SHP77 (cell line): ENCODE measurements around the gene APOBEC3A.
"Not testable (repeated sequence)": the region's sequence is repeated elsewhere in the genome, so short reads cannot be mapped to it uniquely, and the experiment has no call there.

ENCODE experiments used
- DNase-seq, 2 experiments: peaks; one replicate each; lab custom pipeline; 2025; lab: John Stamatoyannopoulos, UW

The APOBEC3A gene

DNA sequence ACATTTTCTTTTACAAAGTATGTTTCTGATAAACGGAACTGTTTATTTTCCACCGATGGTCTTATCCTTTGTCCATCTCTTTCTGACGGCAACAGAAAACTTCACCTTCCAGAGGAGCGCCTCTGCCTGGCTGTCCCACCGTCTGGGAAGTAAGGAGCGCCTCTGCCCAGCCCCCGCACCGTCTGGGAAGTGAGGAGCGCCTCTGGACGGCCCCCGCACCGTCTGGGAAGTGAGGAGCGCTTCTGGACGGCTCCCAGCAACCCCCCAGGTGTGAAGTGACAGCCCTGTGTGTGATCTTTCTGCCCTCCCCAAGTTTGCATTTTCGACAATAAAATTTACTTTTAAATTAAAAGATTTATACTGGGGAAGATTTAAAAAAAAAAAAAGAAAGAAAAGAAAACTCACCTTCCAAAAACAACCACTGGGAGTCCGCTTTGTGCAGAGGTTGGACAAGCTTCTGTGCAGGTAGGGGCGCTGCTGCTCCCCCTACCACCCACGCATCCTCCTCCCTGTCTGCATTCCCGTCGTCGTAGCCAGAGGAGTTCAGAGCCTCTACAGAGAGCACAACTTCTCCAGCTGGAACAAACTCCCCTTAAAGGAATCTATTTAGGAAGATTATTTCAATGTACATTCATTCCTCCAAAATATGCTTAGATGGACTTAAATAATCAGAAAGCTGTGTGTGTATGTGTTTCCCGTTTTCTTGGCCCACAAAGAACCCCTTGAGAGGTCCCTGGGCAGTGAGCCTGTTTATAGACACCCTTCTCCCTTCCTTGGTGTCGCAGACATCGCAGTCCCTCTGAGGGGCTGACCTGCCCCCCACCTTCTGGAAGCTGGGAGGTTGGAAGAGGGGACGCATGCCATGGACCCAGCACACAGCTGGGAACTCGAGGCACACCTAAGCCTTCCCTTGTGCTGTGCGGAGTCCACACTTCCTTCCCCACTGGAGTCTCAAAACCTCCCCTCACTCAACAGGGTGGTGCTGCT is 23.9 kb downstream of the APOBEC3A start:
- peak; percentile 19 to 52 for DNase-seq

DNA sequence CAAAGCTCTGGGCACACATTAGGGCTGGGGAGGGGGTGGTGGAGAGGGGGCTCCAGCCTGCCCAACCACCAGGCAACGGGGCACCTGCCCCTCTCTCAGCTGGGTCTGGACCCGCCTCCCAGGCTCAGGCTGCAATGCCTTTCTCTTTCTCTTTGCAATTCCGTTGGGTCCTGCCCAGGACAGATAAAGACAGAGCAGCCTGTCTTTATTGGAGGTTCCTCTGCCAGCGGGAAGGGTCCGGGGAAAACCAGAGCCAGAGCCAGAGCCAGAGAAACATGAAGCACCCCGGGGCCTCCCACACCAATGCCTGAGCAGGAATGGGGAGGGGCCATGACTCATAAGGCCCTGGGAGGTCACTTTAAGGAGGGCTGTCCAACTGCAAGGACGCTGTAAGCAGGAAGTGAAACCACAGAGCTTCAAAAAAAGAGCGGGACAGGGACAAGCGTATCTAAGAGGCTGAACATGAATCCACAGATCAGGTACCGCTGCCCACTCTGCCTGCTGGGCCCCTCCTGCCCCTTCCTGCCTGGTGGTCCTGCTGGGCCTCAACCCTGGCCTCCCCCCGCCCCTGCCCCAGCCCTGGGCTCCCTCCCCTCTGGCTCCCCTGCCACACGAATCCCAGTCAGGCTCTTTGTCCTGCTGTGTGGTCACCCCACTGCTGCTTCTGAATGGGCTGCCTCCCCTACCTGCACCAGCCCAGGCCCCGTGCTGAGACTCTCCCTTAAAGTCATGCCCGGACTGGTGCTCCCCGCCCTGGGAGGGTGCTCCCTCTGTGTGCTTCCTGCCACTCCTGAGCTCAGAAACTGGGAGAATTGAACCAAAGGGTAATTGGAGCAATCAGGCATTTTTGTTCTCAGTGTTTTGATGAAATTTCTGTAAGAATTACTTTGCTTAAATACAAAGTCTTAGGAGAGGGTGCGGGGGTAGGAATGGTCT is 24.9 kb downstream of the APOBEC3A start, which contains the start of gene APOBEC3B:
APOBEC3B (plus strand) TSS at position 356 of the 936 bp plus-strand sequence; CDS start at position 463, 107 bp downstream.
- DNase-seq, result peak; percentile 35 to 68

DNA sequence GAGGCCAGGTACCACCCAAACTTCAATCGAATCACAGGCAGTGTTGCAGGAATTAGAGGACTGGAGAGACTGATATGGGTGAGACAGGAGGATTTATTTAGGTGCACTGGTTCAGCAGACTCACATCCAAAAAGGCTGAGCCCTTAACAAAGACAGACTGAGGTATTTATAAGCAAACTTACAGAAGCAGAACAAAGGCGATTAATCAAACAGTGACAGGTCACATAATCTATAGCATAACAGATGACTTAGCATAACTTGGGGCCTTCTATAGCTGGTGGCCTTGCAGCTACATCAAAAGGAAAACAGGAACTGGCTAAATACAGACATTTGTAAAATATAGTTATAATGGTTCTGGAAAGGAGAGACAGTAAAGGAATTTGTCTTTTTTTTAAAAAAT is 26.8 kb downstream of the APOBEC3A start:
- no peak for DNase-seq

DNA sequence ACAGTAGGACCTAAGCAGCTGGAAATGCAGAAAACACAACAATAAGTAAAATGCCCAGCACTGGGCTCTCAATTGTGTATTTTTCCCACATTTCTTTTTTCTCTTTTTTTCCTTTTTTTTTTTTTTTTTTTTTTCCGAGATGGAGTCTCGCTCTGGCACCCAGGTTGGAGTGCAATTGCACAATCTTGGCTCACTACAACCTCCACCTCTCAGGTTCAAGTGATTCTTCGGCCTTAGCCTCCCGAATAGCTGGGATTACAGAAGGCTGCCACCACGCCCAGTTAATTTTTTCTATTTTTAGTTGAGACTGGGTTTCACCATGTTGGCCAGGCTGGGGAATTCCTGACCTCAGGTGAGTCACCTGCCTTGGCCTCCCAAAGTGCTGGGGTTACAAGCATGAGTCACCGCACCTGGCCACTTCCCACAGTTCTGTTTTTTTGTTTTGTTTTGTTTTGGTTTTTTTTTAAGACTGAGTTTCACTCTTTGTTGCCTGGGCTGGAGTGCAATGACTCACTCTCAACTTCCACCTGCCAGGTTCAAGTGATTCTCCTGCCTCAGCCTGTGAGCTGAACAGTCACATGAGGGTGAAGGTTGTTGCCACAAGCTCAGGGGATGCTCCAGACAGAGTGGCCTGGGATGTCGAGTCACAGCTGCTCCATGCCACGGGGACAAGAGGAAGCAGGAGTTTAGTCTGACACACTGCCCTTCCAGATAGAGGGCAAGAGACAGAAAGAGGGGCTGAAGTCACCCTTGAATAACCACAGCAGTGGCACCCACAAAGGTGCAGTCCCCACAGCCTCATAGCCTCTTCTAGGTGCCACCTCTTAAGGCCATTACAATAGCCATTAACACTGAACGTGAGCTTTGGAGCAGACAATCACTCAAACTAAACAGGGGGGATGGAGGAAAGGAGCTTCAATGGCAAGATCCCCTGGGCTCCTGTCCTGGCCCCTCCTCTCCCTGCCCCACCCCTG is 27.7 kb downstream of the APOBEC3A start:
- peak; percentile 36 to 55 for DNase-seq

DNA sequence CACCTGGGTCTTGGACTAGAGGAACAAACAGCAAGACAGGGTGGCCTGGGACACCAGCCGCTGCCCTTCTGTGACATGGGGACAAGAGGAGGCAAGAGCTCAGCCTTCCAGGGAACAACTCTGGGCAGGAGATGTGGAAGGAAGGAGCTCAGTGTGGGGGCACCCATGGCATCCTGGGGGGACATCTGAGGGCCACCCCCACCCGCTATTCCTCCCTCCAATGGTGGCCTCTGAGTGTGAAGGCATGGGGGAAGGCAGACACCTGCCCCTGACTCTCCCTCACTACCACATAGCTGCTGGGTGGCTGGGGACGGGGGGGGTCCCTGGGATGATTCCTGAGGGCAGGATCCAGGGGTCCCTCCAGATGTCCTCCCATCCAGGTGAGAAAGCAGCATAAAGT is 29.2 kb downstream of the APOBEC3A start:
- no peak for DNase-seq

DNA sequence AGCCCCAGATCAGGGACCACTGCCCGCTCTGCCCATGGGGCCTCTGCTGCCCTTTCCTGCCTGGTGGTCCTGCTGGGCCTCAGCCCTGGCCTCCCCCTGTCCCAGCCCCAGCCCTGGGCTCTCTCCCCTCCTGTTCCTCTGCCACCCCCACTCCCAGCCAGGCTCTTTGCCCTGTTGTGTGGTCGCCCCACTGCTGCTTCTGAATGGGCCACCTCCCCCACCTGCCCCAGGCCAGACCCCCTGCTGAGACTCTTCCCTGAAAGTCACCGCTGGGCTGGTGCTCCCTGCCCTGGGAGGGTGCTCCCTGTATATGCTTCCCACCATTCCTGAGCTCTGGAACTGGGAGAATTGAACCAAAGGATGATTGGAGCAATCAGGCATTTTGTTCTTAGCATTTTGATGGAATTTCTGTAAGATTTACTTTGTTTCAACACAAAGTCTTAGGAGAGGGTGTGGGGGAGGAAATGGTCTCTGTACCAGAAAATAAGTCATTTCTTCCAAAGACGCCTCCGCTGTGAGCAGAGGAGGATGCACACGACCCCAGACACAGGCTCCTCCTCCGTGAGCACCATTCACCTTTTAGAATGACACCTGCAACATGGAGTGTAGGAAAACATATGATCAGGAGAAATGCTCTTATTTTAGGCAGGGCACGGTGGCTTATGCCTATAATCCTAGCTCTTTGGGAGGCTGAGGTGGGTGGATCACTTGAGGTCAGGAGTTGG is 29.9 kb downstream of the APOBEC3A start:
- no peak for DNase-seq

DNA sequence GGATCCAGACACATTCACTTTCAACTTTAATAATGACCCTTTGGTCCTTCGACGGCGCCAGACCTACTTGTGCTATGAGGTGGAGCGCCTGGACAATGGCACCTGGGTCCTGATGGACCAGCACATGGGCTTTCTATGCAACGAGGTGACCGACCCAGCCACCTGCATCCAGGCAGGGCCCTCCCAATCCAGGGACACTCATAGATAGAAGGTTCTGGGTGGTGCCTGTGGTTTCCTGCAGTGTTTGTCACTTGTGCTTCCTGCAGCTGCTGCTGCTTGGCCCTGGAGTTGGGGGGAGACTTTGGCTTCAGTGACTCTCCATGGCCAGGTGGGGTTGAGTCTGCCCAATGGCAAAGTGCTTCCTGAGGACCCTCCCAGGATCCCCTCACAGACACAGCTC is 32.1 kb downstream of the APOBEC3A start:
- DNase-seq, result no peak

DNA sequence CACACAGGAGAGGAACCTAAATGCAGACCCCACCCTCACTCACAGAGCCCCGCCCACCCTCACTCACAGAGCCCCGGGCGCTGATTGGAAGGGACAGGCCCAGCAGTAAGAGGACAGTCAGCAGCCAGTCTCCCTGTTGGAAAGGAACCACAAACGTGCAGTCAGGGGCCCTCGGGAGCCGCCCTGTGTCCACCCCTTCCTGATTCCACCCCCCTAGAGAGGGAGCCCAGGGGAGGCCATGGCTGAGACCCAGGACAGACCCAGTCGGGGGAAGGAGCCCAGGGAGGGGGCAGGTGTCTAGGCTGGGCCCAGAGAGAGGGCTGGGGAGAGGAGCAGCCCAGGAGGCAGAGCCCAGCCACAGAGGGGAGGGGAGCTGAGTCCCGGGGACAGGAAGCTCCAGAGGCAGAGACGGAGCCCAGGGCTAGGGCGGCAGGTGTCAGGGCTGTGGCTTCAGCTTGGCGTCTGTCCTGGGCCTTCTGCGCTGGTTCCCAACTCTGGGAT is 35.5 kb downstream of the APOBEC3A start:
- DNase-seq, result peak; percentile 68 to 82

DNA sequence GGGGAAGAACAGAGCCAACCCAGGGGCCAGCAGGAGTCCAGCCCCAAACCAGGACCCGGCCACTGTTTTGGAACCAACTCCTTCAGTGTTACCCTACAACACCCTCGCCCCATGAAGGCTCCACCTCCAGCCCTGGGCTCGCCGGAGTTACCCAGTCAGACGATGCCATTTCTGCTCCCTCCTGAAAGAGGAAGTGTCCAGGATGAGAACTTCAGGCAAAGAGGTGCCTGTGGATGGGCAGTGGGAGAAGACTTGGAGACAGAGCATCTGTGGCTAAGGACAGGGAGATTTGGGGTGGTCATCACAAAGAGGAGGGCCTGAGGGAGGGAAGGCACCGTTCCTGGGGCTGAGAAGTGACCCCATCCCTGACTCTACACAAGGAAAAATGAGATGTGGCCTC is 38.7 kb downstream of the APOBEC3A start:
- DNase-seq, result no peak

DNA sequence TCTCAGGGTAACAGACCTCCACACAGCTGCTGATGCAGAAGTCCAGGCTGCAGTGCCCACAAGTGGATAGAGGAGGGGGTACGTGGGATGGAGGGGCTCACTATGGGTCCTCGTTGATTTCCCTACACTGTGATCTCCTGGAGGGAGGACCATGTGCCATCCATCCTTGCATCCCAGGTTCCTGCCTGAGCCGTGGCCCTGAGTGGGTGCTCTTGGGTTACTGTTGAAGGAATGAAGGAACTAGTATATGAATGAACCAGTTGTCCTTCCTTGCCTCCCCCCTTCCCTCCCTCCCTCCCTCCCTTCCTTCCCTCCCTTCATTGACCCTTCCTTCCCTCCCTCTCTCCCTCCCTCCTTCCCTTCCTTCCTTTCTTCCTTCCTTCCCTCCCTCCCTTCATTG is 40.1 kb downstream of the APOBEC3A start:
- no peak for DNase-seq

DNA sequence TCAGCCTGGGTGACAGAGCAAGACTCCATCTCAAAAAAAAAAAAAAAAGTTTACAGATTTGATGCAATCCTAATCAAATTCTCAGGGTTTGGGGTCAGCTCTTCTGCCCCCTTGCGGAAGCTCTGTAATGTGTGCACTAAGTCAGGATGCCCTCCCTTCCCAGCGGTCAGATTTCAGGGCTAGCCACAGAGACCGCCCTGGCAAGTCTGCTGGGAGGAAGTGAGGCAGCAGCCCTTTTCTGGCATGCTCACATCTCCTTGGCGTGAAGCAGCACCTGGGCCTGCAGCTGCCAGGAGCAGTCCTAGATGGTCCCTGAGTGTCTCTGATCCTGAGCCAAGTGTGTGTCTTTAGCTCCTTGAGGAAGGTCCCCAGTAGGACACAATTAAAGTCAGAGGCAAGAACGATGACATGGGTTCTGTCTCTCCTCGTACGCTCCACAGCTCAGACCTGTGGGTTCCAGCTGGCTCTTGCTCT is 45.8 kb downstream of the APOBEC3A start:
- DNase-seq, result peak; percentile 41 to 64

DNA sequence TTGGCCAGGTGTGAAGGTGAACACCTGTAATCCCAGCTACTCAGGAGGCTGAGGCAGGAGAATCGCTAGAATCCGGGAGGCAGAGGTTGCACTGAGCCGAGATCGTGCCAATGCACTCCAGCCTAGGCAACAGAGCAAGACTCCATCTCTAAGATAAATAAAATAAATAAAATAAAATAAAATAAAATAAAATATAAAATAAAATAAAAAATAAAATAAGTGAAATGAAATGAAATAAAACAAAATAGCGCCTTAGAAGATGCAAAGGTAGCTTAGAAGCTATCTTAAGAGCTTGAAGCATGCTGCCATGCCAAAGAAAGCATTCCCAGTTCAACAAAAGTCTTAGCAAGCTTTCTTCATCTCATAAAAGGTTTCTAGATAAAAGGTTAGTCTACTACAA is 49.8 kb downstream of the APOBEC3A start:
- DNase-seq, result no peak

DNA sequence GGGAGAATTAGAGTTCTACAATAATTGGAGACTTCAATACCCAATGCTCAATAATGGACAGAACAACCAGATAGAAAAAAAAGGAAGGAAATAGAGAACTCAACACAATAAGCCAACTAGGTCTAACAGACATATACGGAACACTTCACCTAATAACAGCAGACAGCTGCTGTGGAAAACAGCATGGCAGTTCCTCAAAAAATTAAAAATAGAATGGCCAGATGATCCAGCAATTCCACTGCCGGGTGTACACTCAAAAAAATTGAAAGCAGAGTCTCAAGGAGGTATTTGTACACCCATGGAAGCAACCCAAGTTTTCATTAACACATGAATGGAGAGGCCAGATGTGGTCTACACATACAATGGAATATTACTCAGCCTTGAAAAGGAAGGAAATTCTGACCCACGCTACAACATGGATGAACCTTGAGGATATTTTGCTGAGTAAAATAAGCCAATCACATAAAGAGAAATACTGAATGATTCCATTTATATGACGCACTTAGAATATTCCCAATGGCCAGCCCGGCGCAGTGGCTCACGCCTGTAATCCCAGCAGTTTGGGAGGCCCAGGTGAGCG is 51.0 kb downstream of the APOBEC3A start:
- not testable (repeated sequence) for DNase-seq

DNA sequence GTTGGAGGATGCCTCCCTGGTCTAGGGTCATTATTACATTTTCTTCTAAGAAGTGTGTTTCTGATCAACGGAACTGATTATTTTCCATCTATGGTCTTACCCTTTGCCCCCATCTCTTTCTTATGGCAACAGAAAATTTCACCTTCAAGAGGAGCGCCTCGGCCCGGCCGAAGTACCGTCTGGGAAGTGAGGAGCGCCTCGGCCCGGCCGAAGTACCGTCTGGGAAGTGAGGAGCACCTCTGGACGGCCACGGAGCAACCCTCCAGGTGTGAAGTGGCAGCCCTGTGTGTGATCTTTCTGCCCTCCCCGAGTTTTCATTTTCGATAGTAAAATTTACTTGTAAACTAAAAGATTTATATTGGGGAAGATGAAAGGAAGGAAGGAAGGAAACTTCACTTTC is 53.5 kb downstream of the APOBEC3A start:
- DNase-seq, result no peak
